Measurements from ENCODE around the gene HSD17B8.

The HSD17B8 gene

DNA sequence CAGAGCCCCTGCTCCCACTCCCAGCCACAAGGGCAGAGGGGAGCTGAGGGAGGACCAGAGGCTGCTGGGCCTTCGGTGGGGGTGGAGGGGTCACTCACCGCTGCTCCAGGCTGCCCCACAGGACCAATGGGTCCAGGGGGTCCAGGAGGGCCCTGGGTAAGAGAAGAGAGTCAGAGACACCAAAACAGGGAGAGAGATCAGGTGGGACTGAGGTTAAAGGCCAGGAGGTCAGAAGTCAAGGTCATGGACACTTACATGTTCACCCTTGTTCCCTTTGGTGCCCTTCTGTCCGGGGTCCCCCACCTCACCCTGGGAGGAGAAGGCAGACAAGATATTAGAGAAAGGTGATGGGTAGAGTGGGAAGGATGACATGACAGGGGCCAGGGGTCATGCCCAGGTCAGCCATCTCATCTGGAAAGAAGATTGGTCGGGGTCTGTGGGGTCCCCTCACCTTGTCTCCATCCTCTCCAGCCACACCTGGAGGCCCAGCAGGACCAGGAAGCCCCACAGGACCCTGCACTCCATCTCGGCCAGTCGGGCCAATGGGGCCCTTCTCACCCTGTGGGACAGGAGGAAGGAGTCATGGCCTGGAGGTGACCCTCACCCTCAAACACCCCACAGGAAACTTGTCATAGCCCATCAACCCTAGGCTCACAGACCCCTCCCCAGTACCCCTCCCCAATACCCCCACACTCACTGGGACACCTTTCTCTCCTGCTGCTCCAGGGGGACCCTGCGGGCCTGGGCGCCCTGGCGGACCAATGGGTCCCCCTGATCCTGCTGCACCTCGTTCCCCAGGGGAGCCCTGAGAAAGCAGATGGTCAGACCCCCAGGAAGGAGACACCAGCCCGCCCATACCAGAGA is 33.2 kb upstream of the HSD17B8 start:
- DNase-seq (ENCODE audit: insufficient read length, low spot score) (no peak), FAIRE-seq (no peak)

DNA sequence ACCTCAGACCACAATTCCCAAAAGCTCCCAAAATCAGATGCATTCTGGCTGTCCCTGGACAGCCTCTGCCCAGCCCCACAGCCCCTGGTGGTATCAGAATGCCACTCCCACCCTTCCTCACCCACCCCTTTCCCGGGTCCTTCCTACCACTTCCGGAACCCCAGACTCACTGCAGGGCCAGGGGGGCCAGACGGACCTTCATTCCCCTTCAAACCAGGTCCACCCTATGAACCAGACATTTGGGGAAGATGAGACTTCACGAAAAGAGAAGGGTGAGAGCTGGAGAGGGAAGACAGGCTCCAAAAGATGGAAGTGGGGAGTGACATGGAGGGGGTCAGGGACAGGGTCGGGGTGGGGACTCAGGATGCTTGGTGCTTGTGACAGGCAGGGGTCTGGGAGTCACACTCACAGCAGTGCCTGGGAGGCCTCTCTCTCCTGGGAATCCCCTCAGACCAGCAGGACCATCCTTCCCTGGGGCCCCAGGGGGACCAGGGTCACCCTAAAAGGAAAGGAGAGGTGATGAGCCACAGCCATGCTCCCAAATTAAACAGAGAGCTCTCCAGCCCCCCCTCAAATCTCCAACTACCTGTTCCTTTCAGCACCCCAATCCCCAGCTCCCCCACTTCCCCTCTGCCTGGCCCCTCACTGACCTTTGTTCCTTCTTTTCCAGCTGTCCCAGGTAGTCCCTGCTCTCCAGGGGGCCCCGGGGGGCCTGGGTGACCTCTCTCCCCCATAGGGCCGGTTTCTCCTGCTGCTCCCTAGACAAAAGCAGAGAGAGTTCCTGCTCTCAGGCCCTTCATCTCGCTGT is 32.4 kb upstream of the HSD17B8 start:
- FAIRE-seq = no peak
- no peak for DNase-seq (ENCODE audit: insufficient read length, low spot score)

- DNase-seq (ENCODE audit: insufficient read length, low spot score) (peak; percentile 78), FAIRE-seq (peak; percentile 33)
Observed at GRCh38 chr6:33172688-33173534, 31.5 kb upstream of the HSD17B8 start.

DNA sequence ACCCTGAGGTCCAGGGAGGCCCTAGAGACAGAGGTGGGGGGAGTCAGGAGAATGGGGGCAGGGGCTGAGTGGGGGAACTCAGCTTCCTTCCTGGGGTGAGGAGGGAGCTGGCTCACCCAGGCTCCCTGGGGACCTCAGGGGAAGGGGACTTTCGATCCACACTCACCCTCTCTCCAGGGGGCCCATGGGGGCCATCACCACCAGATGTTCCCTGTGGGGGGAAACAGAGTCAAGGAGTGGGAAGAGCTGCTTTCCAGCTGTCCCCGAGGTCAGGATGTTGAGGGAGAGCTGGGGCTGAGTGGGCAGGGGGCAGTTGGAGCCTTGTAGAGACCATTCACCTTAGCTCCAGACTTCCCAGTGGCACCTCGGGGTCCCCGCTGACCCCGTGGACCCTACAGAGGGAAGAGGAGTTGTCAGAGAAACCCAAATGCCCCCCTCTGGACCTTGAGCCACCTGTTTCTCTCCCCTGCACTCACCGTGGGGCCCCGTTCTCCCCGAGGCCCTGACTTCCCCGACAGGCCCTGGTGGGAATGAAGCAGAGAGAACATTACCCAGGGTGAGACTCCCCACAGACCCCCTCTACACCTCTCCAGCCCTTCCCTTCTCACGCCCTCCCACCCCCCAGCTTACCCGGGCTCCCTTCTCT is 30.8 kb upstream of the HSD17B8 start:
- FAIRE-seq (no peak), DNase-seq (ENCODE audit: insufficient read length, low spot score) (no peak)

DNA sequence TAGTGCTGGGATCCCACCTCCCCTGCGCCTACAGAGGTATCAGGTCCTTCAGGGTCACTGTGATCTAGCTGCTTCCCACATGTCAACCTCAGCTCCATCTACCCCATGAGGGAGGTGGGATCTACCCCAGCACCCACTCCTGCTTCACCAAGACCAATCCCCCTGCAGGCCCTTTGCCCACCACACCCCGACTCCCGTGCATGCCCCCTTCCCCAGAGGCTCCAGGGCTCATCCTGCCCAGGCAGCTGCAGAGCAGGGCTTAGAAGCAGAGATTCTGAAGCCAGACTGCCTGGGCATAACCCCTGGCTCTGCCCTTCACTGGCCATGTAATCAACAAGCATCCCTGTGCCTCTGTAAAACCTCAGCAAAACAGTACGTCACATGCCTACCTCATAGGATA is 29.7 kb upstream of the HSD17B8 start:
- no peak for DNase-seq (ENCODE audit: insufficient read length, low spot score)

GRCh38 chr6:33175436-33176069 is 28.9 kb upstream of the HSD17B8 start:
- DNase-seq (ENCODE audit: insufficient read length, low spot score) = no peak
- FAIRE-seq = no peak

More for the DNA sequence above, 29.7 kb upstream of the HSD17B8 start:
- FAIRE-seq = no peak

- no peak for DNase-seq (ENCODE audit: insufficient read length, low spot score)
- FAIRE-seq = no peak
Observed at GRCh38 chr6:33176906-33177305, 27.5 kb upstream of the HSD17B8 start.

DNA sequence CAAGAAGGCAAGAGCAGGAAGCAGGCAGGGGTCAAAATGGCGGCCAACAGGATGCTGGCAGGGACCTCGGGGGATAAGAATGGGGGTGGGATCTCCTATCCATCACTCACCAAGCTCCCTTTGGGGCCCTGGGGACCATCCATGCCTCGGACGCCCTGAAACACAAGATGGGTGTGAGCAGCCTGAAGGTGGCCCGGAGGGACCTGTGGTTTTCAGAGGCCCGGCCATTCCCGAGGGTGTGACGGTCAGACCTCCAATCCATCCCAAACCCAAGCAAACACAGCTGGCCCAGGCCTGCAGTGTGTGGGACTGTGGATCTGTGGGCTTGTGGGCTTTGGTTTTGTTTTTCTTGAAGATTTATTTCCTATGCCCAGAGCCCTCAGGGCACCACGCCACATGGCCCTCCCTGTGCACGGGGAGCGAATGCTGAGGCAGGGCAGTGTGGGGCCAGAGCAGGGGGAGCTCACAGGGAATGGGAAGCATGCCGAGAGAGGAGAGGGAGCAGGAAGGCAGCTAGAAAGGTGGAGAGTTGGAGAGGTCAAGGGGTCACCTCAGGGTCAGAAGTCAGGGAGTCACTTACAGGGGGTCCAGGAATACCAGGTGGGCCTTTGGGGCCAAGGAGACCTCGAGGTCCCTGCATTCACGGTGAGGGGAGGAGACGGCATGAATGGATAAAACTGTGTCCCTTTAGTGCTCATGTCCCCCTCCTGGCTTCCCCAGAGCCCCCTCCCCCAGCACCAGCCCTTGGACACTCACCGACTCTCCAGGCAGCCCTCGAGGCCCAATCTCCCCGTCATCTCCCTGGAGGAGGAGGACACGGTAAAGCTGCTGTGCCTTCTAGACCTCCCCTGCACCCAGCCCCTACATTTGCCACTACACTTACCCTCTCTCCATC is 26.7 kb upstream of the HSD17B8 start:
- FAIRE-seq (no peak), DNase-seq (ENCODE audit: insufficient read length, low spot score) (no peak)

DNA sequence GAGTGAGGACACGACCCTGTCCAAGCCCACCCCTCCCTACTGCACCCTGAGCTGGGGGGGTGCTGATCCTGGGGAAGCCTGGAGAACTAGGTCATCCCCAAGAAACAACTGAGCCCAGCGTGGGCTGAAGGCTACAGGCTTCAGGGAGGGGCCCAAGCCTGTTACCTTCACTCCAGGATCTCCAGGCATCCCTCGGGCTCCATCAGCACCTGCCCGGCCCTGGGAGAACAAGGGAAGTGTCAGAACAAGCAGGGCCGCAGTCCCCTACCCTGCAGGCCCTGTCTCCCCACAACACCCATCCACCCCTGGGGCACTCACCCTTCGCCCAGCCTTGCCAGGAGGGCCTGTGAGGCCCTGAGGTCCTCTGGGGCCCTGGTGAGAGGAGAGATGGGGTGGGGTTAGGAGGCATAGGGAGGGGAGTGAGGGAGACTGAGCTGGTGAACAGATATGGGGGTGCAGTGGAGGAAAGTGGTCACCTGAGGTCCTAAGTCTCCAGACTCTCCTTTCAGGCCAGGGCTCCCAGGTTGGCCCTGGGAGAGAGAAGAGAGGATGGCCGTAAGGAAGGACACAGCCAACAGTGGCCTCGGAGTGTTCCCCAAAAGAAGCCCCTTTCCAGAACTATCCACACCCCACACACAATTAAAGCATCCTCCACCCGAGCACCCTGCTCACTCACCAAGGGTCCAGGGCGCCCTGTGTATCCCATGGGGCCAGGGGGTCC is 25.5 kb upstream of the HSD17B8 start:
- DNase-seq (ENCODE audit: insufficient read length, low spot score) (no peak), FAIRE-seq (no peak)

DNA sequence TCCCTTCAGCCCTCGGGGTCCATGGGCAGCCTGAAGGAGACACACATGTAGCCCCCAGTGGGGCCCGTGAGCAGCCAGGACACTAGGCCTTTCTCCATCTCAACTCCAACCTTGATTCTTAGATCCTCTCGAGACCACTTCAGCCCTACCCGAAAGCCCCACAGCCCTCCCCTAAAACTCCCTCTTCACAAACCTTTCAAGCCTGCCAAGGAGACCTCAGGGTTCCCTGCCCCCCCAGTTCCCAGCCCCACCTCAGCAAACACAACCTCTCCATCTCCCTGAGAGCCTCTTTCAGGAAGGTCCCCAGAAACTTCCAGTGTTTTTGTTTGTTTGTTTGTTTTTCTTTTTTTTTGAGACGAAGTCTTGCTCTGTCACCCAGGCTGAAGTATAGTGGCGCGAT is 23.3 kb upstream of the HSD17B8 start:
- FAIRE-seq (no peak), DNase-seq (ENCODE audit: insufficient read length, low spot score) (no peak)

DNA sequence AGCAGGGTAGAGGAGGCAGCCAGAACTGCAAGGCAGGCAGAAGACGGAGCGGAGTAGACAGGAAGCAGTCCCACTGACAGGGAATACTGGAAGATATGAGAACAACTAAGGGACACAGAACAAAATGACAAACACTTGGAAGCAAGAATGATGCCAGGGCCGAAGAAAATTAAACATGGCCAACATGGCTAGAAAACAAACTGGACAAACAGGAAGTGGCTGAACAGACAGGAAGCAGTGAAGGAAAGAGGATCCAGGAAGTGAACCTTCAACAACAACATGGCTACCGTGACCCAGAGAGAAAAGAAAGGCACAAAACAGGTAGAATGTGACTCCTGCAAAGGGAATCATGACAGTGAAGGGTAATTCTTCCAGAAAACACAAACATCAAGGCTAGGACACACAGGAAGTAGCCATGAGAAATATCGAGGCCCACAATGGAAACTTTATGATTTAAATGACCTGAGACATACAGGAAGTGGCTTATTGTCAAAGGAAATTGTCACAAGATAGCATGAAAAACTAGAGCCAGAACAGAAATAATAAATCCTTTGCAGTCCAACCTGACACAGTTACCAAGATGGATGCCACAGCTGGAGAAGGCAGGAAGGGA is 21.3 kb upstream of the HSD17B8 start:
- DNase-seq (ENCODE audit: insufficient read length, low spot score) (no peak), FAIRE-seq (no peak)

DNA sequence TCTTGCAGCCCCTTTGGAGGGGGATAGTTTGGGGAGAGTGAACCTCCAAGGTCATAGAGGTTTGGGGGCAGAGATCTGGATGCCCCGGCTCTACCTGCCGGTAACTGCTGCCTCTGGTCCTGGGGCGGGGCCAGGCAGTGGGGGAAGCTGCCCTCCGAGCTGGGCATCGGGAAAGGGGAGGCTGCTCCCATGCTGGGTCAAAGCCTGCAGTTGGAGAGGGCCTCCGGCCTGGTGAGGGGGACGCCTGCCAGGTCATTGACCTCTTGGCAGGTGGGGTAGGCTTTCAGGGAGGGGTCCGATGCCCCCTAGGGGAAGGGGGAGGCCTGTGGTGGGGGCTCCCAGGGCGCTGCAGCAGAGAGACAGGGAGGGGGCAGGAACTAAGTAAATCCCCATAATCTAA is 19.3 kb upstream of the HSD17B8 start:
- FAIRE-seq = no peak
- no peak for DNase-seq (ENCODE audit: insufficient read length, low spot score)

DNA sequence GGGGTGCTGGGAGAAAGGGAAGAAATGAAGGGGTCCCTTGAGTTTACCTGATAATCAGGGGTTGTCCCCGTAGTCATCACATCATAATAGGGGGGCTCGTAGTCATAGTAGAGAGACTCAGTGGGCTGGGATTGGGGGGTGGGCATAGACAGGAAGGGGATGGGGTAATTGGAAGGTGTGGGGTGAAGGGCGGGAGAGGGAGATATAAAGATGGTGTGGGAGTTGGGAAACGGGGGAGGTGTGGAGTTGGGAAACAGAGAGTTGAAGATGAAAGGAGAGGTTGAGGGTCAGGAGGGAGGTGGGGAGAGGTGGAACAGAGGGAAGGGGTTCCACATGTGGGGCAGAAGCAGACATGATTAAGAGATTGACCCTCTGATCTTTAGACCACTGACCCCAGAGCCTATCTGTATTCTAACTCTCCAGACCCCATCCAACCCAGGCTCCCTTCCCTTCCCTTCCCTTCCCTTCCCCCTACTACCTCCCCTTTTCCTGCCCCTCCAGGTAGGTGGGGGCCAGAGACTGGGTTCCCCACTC is 18.7 kb upstream of the HSD17B8 start:
- DNase-seq (ENCODE audit: insufficient read length, low spot score) (no peak), FAIRE-seq (no peak)

DNA sequence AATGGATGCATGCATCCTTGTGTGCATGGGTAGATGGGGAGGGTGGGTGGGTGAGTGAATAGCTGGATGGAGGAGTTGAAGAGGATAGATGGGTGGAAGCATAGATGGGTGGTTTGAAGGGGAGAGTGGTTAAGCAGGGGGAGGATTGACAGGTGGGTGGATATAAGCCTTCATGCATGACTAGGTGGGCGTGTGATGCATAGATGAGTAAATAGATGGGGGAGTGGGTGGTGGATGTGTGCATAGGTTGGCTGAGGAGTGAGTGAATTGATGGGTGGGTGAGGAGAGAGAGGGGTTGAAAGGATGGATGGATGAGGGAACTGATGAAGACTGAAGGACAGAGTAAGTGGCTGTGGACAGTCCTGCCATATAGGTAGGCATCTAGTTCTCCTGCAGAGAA is 16.6 kb upstream of the HSD17B8 start:
- DNase-seq (ENCODE audit: insufficient read length, low spot score) (no peak), FAIRE-seq (no peak)

GRCh38 chr6:33189164-33189563 is 15.3 kb upstream of the HSD17B8 start:
- DNase-seq (ENCODE audit: insufficient read length, low spot score) (no peak), FAIRE-seq (no peak)

- FAIRE-seq = no peak
- no peak for DNase-seq (ENCODE audit: insufficient read length, low spot score)
Observed at GRCh38 chr6:33189625-33190448, 14.6 kb upstream of the HSD17B8 start.

All from HTR-8/SVneo (cell line).